ENCODE data around the gene PFN1. TPM values are rescaled to one million over a fixed set of nuclear protein-coding genes. Genes with fewer than 3 reads are reported as not detected.
"Not testable (repeated sequence)": the region's sequence is repeated elsewhere in the genome, so short reads cannot be mapped to it uniquely, and the experiment has no call there.

PFN1 gene
- total and polyA plus RNA-seq, 2 experiments from 2014 or later = 886 to 2,247 TPM

GRCh38 chr17:4921320-4921719, 27.0 kb downstream of the PFN1 start:
- Histone ChIP-seq H2AFZ (no peak overlapping the region), H3K79me2 (ENCODE audit: insufficient read depth) (no peaks in the 10 kb centered on the region), H3K9me2 (ENCODE audit: insufficient read depth) (no peaks in the 10 kb centered on the region), H3K9ac (no peak overlapping the region), H3K27ac (no peak overlapping the region), H3K36me3 (ENCODE audit: low read depth) (no peaks in the 10 kb centered on the region), H3K4me3 (no peak overlapping the region), H3K4me2 (ENCODE audit: unreplicated experiment) (no peak overlapping the region), H4K20me1 (ENCODE audit: insufficient read depth) (no peaks in the 10 kb centered on the region), H3K27me3 (replicated peaks; ENCODE audit: insufficient read depth) (no peaks in the 10 kb centered on the region), H3F3A (ENCODE audit: insufficient read depth) (0 out of 2 replicates have a peak, but pooled peaks cover 7% of the 10 kb centered on the region), H3K9me3 (ENCODE audit: low read depth) (no peaks in the 10 kb centered on the region), H3K4me1 (ENCODE audit: insufficient read depth) (peaks cover 14% of the 10 kb centered on the region)
- WGBS, 2 experiments (ENCODE audit: low coverage in 1 of 2, low lambda C conversion rate in 2 of 2, missing lambda C conversion rate in 2 of 2) = 72 to 81% methylated on average over 4 of the region's 4 CpGs
- in situ Hi-C loops (cut with MboI) = no loop called here
- DNase-seq = no peak
- TF ChIP-seq EZH2phosphoT487 (IDR thresholded peaks at IDR 0.05; ENCODE audit: insufficient read depth, low read depth) = no peak
- TF ChIP-seq EZH2 (IDR thresholded peaks at IDR 0.05; ENCODE audit: insufficient read depth, poor library complexity, severe bottlenecking) = no peak

GRCh38 chr17:4920351-4921048, 27.8 kb downstream of the PFN1 start:
- in situ Hi-C loops (cut with MboI) = no loop called here
- peak overlapping the region; percentile 5 for H3K4me2 ChIP-seq (ENCODE audit: unreplicated experiment)
- H3F3A ChIP-seq (ENCODE audit: insufficient read depth) = 0 out of 2 replicates have a peak, but pooled peaks cover 7% of the 10 kb centered on the region

GRCh38 chr17:4919511-4920047, 28.8 kb downstream of the PFN1 start:
- H3K27me3 ChIP-seq (replicated peaks; ENCODE audit: insufficient read depth) = no peaks in the 10 kb centered on the region
- H3F3A ChIP-seq (ENCODE audit: insufficient read depth) = 0 out of 2 replicates have a peak, but pooled peaks cover 7% of the 10 kb centered on the region
- no peak overlapping the region for H3K27ac ChIP-seq
- H3K9me3 ChIP-seq (ENCODE audit: low read depth) = no peaks in the 10 kb centered on the region
- H4K20me1 ChIP-seq (ENCODE audit: insufficient read depth) = no peaks in the 10 kb centered on the region
- TF ChIP-seq EZH2 (IDR thresholded peaks at IDR 0.05; ENCODE audit: insufficient read depth, poor library complexity, severe bottlenecking) (no peak), EZH2phosphoT487 (IDR thresholded peaks at IDR 0.05; ENCODE audit: insufficient read depth, low read depth) (no peak)
- no peaks in the 10 kb centered on the region for H3K36me3 ChIP-seq (ENCODE audit: low read depth)
- H3K4me2 ChIP-seq (ENCODE audit: unreplicated experiment) = peak overlapping the region; percentile 5
- no peak overlapping the region for H3K4me3 ChIP-seq
- peaks cover 14% of the 10 kb centered on the region for H3K4me1 ChIP-seq (ENCODE audit: insufficient read depth)
- in situ Hi-C loops (cut with MboI) = loop anchor here (10.0 kb wide), 1 partner anchor 135 kb away; no protein-coding TSS in a partner anchor
- DNase-seq = no peak
- no peak overlapping the region for H3K9ac ChIP-seq
- H3K9me2 ChIP-seq (ENCODE audit: insufficient read depth) = no peaks in the 10 kb centered on the region
- H3K79me2 ChIP-seq (ENCODE audit: insufficient read depth) = no peaks in the 10 kb centered on the region
- 0 out of 2 replicates have a peak overlapping the region, but pooled peaks have one; percentile 9 for H2AFZ ChIP-seq
- 49 to 50% methylated on average over 8 of the region's 8 CpGs for WGBS, 2 experiments (ENCODE audit: low coverage in 1 of 2, low lambda C conversion rate in 2 of 2, missing lambda C conversion rate in 2 of 2)

More at GRCh38 chr17:4920351-4921048, 27.8 kb downstream of the PFN1 start:
- Histone ChIP-seq H3K27me3 (replicated peaks; ENCODE audit: insufficient read depth) (no peaks in the 10 kb centered on the region), H3K36me3 (ENCODE audit: low read depth) (no peaks in the 10 kb centered on the region), H3K9me3 (ENCODE audit: low read depth) (no peaks in the 10 kb centered on the region), H3K9ac (no peak overlapping the region), H3K79me2 (ENCODE audit: insufficient read depth) (no peaks in the 10 kb centered on the region), H3K27ac (peak overlapping the region; percentile 23; the same call in 1 of the 2 replicates), H3K9me2 (ENCODE audit: insufficient read depth) (no peaks in the 10 kb centered on the region), H3K4me3 (no peak overlapping the region), H4K20me1 (ENCODE audit: insufficient read depth) (no peaks in the 10 kb centered on the region), H2AFZ (no peak overlapping the region), H3K4me1 (ENCODE audit: insufficient read depth) (peaks cover 14% of the 10 kb centered on the region)
- WGBS, 2 experiments (ENCODE audit: low coverage in 1 of 2, low lambda C conversion rate in 2 of 2, missing lambda C conversion rate in 2 of 2) = 80 to 85% methylated on average over 10 of the region's 10 CpGs
- TF ChIP-seq EZH2phosphoT487 (IDR thresholded peaks at IDR 0.05; ENCODE audit: insufficient read depth, low read depth) = no peak
- no peak for TF ChIP-seq EZH2 (IDR thresholded peaks at IDR 0.05; ENCODE audit: insufficient read depth, poor library complexity, severe bottlenecking)
- DNase-seq = peak; percentile 65

GRCh38 chr17:4914551-4914950, 33.8 kb downstream of the PFN1 start:
- not testable (repeated sequence) for H3K27me3 ChIP-seq (replicated peaks; ENCODE audit: insufficient read depth); H3K79me2 ChIP-seq (ENCODE audit: insufficient read depth); H4K20me1 ChIP-seq (ENCODE audit: insufficient read depth); H3K4me3 ChIP-seq; H3K27ac ChIP-seq; DNase-seq; H3F3A ChIP-seq (ENCODE audit: insufficient read depth); H3K4me2 ChIP-seq (ENCODE audit: unreplicated experiment); H3K9me3 ChIP-seq (ENCODE audit: low read depth); H3K36me3 ChIP-seq (ENCODE audit: low read depth); H3K4me1 ChIP-seq (ENCODE audit: insufficient read depth); H3K9ac ChIP-seq; H3K9me2 ChIP-seq (ENCODE audit: insufficient read depth); H2AFZ ChIP-seq
- 63 to 65% methylated on average over 4 of the region's 4 CpGs for WGBS, 2 experiments (ENCODE audit: low coverage in 1 of 2, low lambda C conversion rate in 2 of 2, missing lambda C conversion rate in 2 of 2)
- in situ Hi-C loops (cut with MboI) = loop anchor here (10.0 kb wide), 1 partner anchor 140 kb away; no protein-coding TSS in a partner anchor
